Measurements from ENCODE around the gene TMEM196.
"Not testable (repeated sequence)": the region's sequence is repeated elsewhere in the genome, so short reads cannot be mapped to it uniquely, and the experiment has no call there.

Gene TMEM196

GRCh38 chr7:19705663-19706062, 67.8 kb downstream of the TMEM196 start:
- DNase-seq: no peak

DNA sequence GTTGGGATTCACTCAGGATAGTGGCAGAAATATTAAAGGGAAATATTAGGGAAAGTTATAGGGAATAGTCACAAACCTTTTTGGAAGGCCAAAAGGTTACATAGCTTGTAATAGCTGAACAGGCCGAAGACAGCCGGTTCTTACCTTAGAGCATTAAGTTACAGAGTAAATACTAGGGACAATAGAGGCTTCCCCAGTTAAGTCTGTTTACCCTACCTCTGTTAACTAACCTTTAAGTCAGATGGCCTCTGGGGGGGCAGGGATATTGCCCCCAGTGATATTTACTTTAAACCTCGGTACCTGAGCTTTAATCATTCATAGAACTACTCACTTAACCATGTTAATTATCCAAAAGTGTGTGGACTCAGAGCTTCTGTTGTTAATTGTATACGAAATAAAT, 71.9 kb downstream of the TMEM196 start:
- DNase-seq: peak; percentile 2

DNA sequence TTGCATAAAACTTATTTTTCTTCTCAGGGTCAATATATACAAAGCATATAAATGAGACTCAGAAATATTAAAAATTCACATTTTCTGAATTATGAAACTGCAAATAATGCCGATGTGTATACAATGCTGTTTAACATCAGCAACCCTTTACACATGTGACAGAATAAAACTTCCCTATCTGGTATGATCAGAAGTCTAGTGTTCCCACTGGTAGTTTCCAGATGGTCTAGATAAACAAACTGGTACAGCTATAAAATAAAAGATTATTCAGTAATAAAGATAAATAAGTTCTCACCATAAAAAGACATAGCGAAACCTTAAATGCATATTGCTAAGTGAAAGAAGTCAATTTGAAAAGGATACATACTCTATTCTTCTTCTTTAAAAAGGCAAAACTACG, 72.5 kb downstream of the TMEM196 start:
- no peak for DNase-seq

- no peak for DNase-seq
Observed at GRCh38 chr7:19698331-19698730, 75.1 kb downstream of the TMEM196 start.

DNA sequence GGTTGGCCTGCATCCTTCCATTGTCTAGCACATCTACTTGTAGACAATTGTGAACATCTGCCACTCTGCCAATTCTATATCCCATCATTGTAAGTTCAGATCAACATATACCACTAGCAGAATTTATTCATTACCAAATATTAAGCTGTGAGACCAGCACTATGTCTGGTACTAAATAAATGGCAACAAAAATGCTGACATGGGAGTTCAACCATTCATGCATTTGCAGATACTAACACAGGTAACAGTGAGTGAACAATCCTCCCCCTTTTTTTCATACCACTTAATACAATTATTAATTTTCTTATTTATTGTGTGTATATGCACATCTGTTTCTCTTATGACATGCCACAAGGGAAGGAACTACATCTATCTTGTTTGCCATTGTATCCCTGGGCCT, 76.5 kb downstream of the TMEM196 start:
- no peak for DNase-seq

- no peak for DNase-seq
Observed at GRCh38 chr7:19692111-19692828, 81.1 kb downstream of the TMEM196 start.

DNA sequence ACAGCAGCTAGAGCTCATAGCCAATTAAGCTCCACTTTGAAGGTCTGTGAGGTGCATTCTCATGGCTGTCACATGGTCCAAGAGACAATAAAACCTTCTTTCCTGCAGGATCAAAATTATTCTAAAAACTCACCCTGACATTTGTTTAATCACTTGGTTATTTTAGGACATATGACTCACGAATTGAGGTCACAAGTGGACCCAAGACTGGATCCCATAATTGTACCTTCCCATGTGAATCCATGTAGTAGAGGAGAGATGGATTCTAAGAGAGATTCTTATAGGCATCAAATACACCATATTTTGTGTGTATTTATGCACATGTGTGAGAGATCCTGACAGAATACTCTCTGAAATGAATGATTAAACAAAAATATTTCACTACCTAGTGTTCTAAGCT, 82.7 kb downstream of the TMEM196 start:
- no peak for DNase-seq

DNA sequence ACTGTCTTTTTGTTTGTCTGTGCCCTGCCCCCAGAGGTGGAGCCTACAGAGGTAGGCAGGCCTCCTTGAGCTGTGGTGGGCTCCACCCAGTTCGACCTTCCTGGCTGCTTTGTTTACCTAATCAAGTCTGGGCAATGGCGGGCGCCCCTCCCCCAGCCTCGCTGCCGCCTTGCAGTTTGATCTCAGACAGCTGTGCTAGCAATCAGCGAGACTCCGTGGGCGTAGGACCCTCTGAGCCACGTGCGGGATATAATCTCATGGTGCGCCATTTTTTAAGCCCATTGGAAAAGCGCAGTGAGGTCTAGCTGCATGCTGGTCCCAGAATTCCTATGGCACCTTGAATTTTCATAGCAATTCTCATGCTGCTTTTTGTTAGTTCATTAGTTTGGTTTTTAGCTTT, 84.3 kb downstream of the TMEM196 start:
- not testable (repeated sequence) for DNase-seq

DNA sequence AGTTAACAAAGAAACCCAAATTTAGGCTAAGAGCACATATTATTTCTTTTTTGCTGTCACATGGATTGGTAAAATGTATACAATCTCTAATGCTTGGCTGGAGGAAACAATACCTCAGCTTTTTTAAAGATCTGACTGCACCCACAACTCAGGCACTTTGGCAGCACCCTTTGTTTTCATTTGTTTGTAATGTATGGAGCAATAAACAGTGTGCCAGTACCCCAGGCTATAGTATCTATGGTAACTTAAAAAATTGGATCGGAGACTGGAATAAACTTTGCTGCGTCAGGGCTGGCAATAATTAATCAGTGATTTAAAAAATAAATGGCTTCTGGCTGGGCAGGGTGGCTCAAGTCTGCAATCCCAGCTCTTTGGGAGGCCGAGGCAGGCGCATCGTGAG, 91.8 kb downstream of the TMEM196 start:
- DNase-seq: no peak

GRCh38 chr7:19677180-19677579, 96.2 kb downstream of the TMEM196 start:
- no peak for DNase-seq

GRCh38 chr7:19675816-19676215, 97.6 kb downstream of the TMEM196 start:
- DNase-seq: no peak

DNA sequence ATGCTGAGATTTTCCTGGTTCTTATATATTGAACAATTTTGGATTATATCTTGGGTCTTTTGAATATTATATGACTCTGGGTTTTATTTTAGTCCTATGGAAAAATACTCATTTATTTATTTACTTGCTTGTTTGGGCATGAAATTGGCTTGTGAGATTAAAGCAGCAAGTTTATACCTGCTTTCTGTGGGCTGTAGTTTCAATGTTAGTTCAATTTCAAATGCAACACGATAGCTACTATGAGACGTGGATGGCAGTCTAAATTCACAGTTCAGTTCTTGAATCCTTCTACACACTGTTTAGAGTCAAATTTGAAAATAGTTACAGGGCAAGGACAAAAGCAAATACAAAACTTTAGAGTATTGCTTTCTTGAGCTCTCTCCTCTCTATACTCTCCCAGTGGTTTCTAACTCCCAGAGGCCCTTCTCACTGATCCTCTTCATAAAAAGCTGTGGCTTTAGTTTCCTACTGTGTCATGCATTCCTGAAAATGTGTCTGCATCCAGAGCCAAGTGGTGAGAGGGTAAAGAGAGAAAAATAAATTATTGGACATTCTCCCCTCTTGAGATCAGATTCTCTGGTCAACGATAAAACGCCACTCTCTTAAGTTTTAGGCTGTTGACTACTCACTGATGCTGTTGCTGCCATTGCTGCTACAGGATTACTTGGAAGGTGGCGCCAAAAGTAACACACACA, 99.0 kb downstream of the TMEM196 start:
- no peak for DNase-seq

GRCh38 chr7:19670806-19671205, 102.6 kb downstream of the TMEM196 start:
- DNase-seq: no peak
